Measurements from ENCODE around the gene CCDC134.

CCDC134 gene

GRCh38 chr22:41833369-41834004 is 33.0 kb downstream of the CCDC134 start:
- Histone ChIP-seq H3K9me3 (ENCODE audit: control insufficient read depth, insufficient read depth, low read depth, low read length) (no peaks in the 10 kb centered on the region), H3K36me3 (ENCODE audit: control insufficient read depth in 2 of 2, insufficient read depth in 1 of 2, low read length in 2 of 2) (peaks cover 13 to 15% of the 10 kb centered on the region in 2 experiments), H3K4me1 (ENCODE audit: control insufficient read depth, insufficient read depth, low read length) (peaks cover 3% of the 10 kb centered on the region; the same call in 1 of the 2 replicates), H3K4me3 (ENCODE audit: low read depth, low read length) (peak overlapping the region; percentile 96), H3K27ac (ENCODE audit: extremely low read depth, low read depth, low read length) (peak overlapping the region; percentile 87)
- ChIA-PET CTCF (interaction anchor here (0.5 to 4.0 kb wide), 7 partner anchors 13 to 136 kb away, joined by 3 to 19 read pairs (median 5); no protein-coding TSS in a partner anchor), POLR2A (interaction anchor here (0.7 to 1.6 kb wide), 17 partner anchors 8 to 244 kb away, joined by 3 to 35 read pairs (median 4); partner anchors contain the start of genes CCDC134, CENPM, MEI1 and PMM1)
- TF ChIP-seq ZNF350 (tag by site-specific recombination; IDR thresholded peaks at IDR 0.05) = no peak
- TF ChIP-seq ZSCAN4 (tag by site-specific recombination; IDR thresholded peaks at IDR 0.05) = no peak
- TF ChIP-seq, protein P1, sequence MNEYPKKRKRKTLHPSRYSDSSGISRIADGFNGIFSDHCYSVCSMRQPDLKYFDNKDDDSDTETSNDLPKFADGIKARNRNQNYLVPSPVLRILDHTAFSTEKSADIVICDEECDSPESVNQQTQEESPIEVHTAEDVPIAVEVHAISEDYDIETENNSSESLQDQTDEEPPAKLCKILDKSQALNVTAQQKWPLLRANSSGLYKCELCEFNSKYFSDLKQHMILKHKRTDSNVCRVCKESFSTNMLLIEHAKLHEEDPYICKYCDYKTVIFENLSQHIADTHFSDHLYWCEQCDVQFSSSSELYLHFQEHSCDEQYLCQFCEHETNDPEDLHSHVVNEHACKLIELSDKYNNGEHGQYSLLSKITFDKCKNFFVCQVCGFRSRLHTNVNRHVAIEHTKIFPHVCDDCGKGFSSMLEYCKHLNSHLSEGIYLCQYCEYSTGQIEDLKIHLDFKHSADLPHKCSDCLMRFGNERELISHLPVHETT (tag by site-specific recombination; IDR thresholded peaks at IDR 0.05) = no peak
- TF ChIP-seq ZBTB44 (tag by site-specific recombination; IDR thresholded peaks at IDR 0.05) = no peak
- no peak for TF ChIP-seq ZBTB21 (tag by site-specific recombination; IDR thresholded peaks at IDR 0.05)
- TF ChIP-seq ZNF169 (tag by site-specific recombination; IDR thresholded peaks at IDR 0.05) = no peak
- TF ChIP-seq ZNF561 (tag by site-specific recombination; IDR thresholded peaks at IDR 0.05; ENCODE audit: borderline replicate concordance) = 0 out of 2 replicates have a peak, but pooled peaks have one; percentile 15
- TF ChIP-seq, protein P2, sequence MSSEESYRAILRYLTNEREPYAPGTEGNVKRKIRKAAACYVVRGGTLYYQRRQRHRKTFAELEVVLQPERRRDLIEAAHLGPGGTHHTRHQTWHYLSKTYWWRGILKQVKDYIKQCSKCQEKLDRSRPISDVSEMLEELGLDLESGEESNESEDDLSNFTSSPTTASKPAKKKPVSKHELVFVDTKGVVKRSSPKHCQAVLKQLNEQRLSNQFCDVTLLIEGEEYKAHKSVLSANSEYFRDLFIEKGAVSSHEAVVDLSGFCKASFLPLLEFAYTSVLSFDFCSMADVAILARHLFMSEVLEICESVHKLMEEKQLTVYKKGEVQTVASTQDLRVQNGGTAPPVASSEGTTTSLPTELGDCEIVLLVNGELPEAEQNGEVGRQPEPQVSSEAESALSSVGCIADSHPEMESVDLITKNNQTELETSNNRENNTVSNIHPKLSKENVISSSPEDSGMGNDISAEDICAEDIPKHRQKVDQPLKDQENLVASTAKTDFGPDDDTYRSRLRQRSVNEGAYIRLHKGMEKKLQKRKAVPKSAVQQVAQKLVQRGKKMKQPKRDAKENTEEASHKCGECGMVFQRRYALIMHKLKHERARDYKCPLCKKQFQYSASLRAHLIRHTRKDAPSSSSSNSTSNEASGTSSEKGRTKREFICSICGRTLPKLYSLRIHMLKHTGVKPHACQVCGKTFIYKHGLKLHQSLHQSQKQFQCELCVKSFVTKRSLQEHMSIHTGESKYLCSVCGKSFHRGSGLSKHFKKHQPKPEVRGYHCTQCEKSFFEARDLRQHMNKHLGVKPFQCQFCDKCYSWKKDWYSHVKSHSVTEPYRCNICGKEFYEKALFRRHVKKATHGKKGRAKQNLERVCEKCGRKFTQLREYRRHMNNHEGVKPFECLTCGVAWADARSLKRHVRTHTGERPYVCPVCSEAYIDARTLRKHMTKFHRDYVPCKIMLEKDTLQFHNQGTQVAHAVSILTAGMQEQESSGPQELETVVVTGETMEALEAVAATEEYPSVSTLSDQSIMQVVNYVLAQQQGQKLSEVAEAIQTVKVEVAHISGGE (tag by site-specific recombination; conservative IDR thresholded peaks at IDR 0.05; ENCODE audit: low read depth) = 0 out of 2 replicates have a peak, but pooled peaks have one; percentile 16
- TF ChIP-seq ZNF677 (tag by site-specific recombination; IDR thresholded peaks at IDR 0.05) = no peak
- peak; percentile 43 for TF ChIP-seq GLIS1 (tag by site-specific recombination; IDR thresholded peaks at IDR 0.05)
- TF ChIP-seq HOXD13 (CRISPR knock-in tag; IDR thresholded peaks at IDR 0.05; ENCODE audit: borderline replicate concordance) = 0 out of 2 replicates have a peak, but pooled peaks have one; percentile 25
- peak; percentile 12; the same call in 1 of the 2 replicates for TF ChIP-seq ZBTB8A (tag by site-specific recombination; IDR thresholded peaks at IDR 0.05)
- TF ChIP-seq ZBTB20 (tag by site-specific recombination; IDR thresholded peaks at IDR 0.05) = peak; percentile 69
- peak; percentile 82 for TF ChIP-seq ZFHX2 (tag by site-specific recombination; conservative IDR thresholded peaks at IDR 0.05)
- TF ChIP-seq, protein P3, sequence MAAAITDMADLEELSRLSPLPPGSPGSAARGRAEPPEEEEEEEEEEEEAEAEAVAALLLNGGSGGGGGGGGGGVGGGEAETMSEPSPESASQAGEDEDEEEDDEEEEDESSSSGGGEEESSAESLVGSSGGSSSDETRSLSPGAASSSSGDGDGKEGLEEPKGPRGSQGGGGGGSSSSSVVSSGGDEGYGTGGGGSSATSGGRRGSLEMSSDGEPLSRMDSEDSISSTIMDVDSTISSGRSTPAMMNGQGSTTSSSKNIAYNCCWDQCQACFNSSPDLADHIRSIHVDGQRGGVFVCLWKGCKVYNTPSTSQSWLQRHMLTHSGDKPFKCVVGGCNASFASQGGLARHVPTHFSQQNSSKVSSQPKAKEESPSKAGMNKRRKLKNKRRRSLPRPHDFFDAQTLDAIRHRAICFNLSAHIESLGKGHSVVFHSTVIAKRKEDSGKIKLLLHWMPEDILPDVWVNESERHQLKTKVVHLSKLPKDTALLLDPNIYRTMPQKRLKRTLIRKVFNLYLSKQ (tag by site-specific recombination; IDR thresholded peaks at IDR 0.05; ENCODE audit: borderline replicate concordance) = no peak
- no peak for TF ChIP-seq ZNF560 (tag by site-specific recombination; IDR thresholded peaks at IDR 0.05; ENCODE audit: borderline replicate concordance)
- TF ChIP-seq ZNF629 (tag by site-specific recombination; IDR thresholded peaks at IDR 0.05) = no peak
- no peak for TF ChIP-seq BCL11A (tag by site-specific recombination; IDR thresholded peaks at IDR 0.05; ENCODE audit: low read depth)
- TF ChIP-seq ZNF404 (tag by site-specific recombination; IDR thresholded peaks at IDR 0.05) = no peak
- no peak for TF ChIP-seq KLF8 (tag by site-specific recombination; IDR thresholded peaks at IDR 0.05)
- no peak for TF ChIP-seq ZNF830 (tag by site-specific recombination; IDR thresholded peaks at IDR 0.05; ENCODE audit: low read depth)
- no peak for TF ChIP-seq ZNF184 (tag by site-specific recombination; IDR thresholded peaks at IDR 0.05)
- no peak for TF ChIP-seq ZNF16 (tag by site-specific recombination; IDR thresholded peaks at IDR 0.05; ENCODE audit: low read depth)
- TF ChIP-seq ZNF596 (tag by site-specific recombination; IDR thresholded peaks at IDR 0.05) = no peak
- 0 out of 2 replicates have a peak, but pooled peaks have one; percentile 3 for TF ChIP-seq CTCF (tag by site-specific recombination; IDR thresholded peaks at IDR 0.05)
- TF ChIP-seq SALL2 (tag by site-specific recombination; IDR thresholded peaks at IDR 0.05; ENCODE audit: borderline replicate concordance) = no peak
- 0 out of 2 replicates have a peak, but pooled peaks have one; percentile 35 for TF ChIP-seq ZNF335 (tag by site-specific recombination; conservative IDR thresholded peaks at IDR 0.05)

Data from HEK293 (cell line).